ENCODE results near the gene HMMR.

Gene HMMR

DNA sequence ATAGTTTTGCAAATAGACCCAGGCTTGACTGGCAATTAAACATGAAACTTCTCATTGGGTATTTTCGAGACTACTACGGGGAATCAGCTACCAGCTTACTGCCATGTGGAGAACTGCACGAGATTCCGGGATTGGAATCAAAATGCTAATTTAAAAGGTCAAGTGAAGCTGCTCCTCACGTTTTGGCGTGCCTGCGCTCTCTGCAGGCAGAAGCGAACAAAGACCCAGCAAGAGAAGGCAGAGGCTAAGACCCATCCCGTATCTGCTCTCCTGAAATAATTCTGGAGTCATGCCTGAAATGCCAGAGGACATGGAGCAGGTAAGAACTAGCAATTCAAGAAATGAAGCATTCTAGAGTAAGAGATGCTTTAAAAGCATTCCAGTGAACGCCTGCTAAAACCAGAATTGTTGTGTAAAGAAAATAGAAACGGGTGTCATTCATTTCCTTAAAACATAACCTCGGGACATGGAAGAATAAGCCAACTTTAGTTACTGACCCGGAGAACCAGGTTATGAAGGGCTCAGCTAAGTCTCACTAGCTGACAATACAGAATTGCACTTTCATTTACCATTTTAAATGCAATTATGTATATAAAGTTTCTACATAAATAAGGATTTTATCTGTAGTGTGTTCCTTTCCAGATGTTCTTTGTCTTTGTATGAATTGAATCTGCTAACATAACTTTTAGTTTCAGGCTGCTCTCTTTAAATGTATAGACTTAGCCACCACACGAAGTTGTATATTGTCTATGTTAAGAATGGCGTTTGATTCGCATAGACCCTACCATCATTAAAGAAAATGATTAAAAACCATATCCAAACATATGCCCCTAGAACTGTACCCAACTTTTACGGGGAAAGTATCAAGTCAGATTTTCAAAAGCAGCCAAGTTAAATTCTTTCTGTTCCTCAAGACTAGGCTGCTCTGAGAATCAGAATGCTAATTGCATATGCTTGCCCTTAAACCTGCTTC, 43.0 kb downstream of the HMMR start:
- no peaks in the 10 kb centered on the region for H4K20me1 ChIP-seq (ENCODE audit: insufficient read depth, low read length)
- no peaks in the 10 kb centered on the region for H3K36me3 ChIP-seq (replicated peaks; ENCODE audit: insufficient read depth, low read length)
- H3K4me3 ChIP-seq (ENCODE audit: low read length), result peak overlapping the region; percentile 84
- H3K27me3 ChIP-seq (replicated peaks; ENCODE audit: insufficient read depth, low read length), result no peaks in the 10 kb centered on the region
- TF ChIP-seq, protein P1, sequence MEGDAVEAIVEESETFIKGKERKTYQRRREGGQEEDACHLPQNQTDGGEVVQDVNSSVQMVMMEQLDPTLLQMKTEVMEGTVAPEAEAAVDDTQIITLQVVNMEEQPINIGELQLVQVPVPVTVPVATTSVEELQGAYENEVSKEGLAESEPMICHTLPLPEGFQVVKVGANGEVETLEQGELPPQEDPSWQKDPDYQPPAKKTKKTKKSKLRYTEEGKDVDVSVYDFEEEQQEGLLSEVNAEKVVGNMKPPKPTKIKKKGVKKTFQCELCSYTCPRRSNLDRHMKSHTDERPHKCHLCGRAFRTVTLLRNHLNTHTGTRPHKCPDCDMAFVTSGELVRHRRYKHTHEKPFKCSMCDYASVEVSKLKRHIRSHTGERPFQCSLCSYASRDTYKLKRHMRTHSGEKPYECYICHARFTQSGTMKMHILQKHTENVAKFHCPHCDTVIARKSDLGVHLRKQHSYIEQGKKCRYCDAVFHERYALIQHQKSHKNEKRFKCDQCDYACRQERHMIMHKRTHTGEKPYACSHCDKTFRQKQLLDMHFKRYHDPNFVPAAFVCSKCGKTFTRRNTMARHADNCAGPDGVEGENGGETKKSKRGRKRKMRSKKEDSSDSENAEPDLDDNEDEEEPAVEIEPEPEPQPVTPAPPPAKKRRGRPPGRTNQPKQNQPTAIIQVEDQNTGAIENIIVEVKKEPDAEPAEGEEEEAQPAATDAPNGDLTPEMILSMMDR (IDR thresholded peaks at IDR 0.05; ENCODE audit: low read length), result peak; percentile 62
- TF ChIP-seq EZH2phosphoT487 (IDR thresholded peaks at IDR 0.05; ENCODE audit: low read length), result no peak
- H3K79me2 ChIP-seq (ENCODE audit: low read length), result peaks cover 25% of the 10 kb centered on the region
- H3K27ac ChIP-seq (ENCODE audit: low read length), result peak overlapping the region; percentile 98
- peak overlapping the region; percentile 74 for H2AFZ ChIP-seq (ENCODE audit: low read length)
- peak overlapping the region; percentile 76 for H3K4me2 ChIP-seq (ENCODE audit: low read depth, low read length)
- H3K4me1 ChIP-seq (ENCODE audit: low read length), result peaks cover 8% of the 10 kb centered on the region; the same call in 1 of the 2 replicates
- peak overlapping the region; percentile 94 for H3K9ac ChIP-seq (ENCODE audit: low read length)
- H3F3A ChIP-seq (ENCODE audit: insufficient read depth, low read length), result peaks cover 41% of the 10 kb centered on the region
- no peaks in the 10 kb centered on the region for H3K9me3 ChIP-seq (replicated peaks; ENCODE audit: insufficient read depth, low read length)
- peak; percentile 71 for DNase-seq
- H3K9me2 ChIP-seq (replicated peaks; ENCODE audit: insufficient read depth, low read length), result no peaks in the 10 kb centered on the region

DNA sequence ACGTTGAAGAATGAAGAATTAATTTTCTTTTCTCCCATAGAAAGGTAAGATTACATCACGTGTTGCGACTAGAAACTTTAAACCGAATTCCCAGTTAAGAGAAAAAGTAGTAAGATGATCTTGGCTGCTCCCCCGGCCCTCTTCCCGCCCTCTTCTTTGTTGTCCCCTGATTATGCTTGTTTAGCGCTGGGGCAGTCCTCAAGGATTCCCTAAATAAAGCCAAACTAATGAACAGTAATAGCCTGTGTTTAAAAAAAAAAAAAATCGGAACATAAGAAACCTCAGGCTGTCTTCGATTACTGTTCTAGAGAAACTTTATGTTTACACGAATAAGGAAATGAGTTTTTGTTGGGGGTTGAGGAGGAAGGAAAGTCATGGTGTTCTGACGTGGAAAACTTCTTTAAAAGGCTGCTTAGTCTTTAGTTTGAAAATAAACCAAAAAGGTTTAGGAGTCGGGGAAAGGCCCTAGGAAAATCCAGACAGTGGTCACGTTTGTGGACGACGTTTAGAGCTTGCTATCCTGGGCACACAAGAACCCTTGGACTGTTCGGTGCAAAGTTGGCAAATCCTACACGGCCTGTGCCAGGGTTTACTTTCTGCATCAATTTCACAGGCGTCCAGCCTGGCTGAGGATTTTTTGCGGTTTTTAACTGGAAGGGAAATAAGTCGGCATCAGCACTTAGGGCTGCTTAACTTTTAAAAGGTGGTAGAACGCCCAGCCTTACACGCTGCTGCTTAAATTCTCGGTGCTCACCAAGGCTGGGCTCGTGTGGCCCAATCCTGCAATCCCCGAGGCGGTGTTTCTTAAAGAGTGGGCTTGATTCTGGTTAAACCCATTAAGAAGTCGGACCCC, 43.9 kb downstream of the HMMR start:
- no peaks in the 10 kb centered on the region for H3K36me3 ChIP-seq (replicated peaks; ENCODE audit: insufficient read depth, low read length)
- peak overlapping the region; percentile 98 for H3K27ac ChIP-seq (ENCODE audit: low read length)
- peaks cover 35% of the 10 kb centered on the region for H3K79me2 ChIP-seq (ENCODE audit: low read length)
- H3K9me2 ChIP-seq (replicated peaks; ENCODE audit: insufficient read depth, low read length), result no peaks in the 10 kb centered on the region
- peak overlapping the region; percentile 74 for H2AFZ ChIP-seq (ENCODE audit: low read length)
- no peaks in the 10 kb centered on the region for H3K9me3 ChIP-seq (replicated peaks; ENCODE audit: insufficient read depth, low read length)
- peak; percentile 88 for DNase-seq
- peak overlapping the region; percentile 76 for H3K4me2 ChIP-seq (ENCODE audit: low read depth, low read length)
- peaks cover 8% of the 10 kb centered on the region; the same call in 1 of the 2 replicates for H3K4me1 ChIP-seq (ENCODE audit: low read length)
- peaks cover 41% of the 10 kb centered on the region for H3F3A ChIP-seq (ENCODE audit: insufficient read depth, low read length)
- no peaks in the 10 kb centered on the region for H4K20me1 ChIP-seq (ENCODE audit: insufficient read depth, low read length)
- peak overlapping the region; percentile 84 for H3K4me3 ChIP-seq (ENCODE audit: low read length)
- TF ChIP-seq, protein P1 (IDR thresholded peaks at IDR 0.05; ENCODE audit: low read length), result no peak
- TF ChIP-seq EZH2 (optimal IDR thresholded peaks at IDR 0.05; ENCODE audit: low read depth, low read length) (no peak), EZH2phosphoT487 (IDR thresholded peaks at IDR 0.05; ENCODE audit: low read length) (no peak)
- no peaks in the 10 kb centered on the region for H3K27me3 ChIP-seq (replicated peaks; ENCODE audit: insufficient read depth, low read length)
- peak overlapping the region; percentile 94 for H3K9ac ChIP-seq (ENCODE audit: low read length)

DNA sequence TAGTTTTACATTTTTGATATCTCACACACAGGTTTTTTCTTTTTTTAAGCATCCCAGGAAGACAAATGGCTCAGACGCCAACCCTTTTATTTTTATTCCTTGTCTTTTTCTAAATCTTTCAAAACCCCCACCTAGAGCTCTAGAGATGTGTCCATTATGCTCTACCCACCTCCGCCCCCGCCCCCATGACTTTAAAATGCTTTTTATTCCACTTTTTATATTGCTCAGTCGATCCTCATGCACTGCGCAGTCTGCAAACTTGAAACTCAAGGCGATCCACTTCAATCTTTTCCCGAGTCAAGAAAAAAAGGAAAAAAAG, 44.6 kb downstream of the HMMR start:
- Histone ChIP-seq H3F3A (ENCODE audit: insufficient read depth, low read length) (peaks cover 41% of the 10 kb centered on the region), H3K4me1 (ENCODE audit: low read length) (peaks cover 12% of the 10 kb centered on the region; the same call in 1 of the 2 replicates), H4K20me1 (ENCODE audit: insufficient read depth, low read length) (0 out of 2 replicates have a peak, but pooled peaks cover 4% of the 10 kb centered on the region), H2AFZ (ENCODE audit: low read length) (peak overlapping the region; percentile 74; the same call in 1 of the 2 replicates), H3K4me2 (ENCODE audit: low read depth, low read length) (peak overlapping the region; percentile 76), H3K9me2 (replicated peaks; ENCODE audit: insufficient read depth, low read length) (no peaks in the 10 kb centered on the region), H3K4me3 (ENCODE audit: low read length) (peak overlapping the region; percentile 84), H3K79me2 (ENCODE audit: low read length) (peaks cover 42% of the 10 kb centered on the region), H3K27ac (ENCODE audit: low read length) (peak overlapping the region; percentile 98), H3K36me3 (replicated peaks; ENCODE audit: insufficient read depth, low read length) (no peaks in the 10 kb centered on the region), H3K9me3 (replicated peaks; ENCODE audit: insufficient read depth, low read length) (no peaks in the 10 kb centered on the region), H3K27me3 (replicated peaks; ENCODE audit: insufficient read depth, low read length) (no peaks in the 10 kb centered on the region), H3K9ac (ENCODE audit: low read length) (peak overlapping the region; percentile 94)
- TF ChIP-seq, protein P1 (IDR thresholded peaks at IDR 0.05; ENCODE audit: low read length), result no peak
- DNase-seq, result no peak
